Ishikawa (cell line): Measurements from ENCODE around the gene ZDHHC7.

Experiments
- CEBPB ChIP-seq: IDR thresholded peaks from 2 replicates; pipeline ENCODE4 v1.6.1; 2012
- EP300 ChIP-seq: IDR thresholded peaks from 2 replicates; pipeline ENCODE4 v1.6.1; 2012; ENCODE audit warnings: borderline replicate concordance
- NFIC ChIP-seq: IDR thresholded peaks from 2 replicates; pipeline ENCODE4 v1.6.1; 2012
- TCF12 ChIP-seq: IDR thresholded peaks from 2 replicates; pipeline ENCODE4 v1.6.1; 2012; ENCODE audit warnings: low read depth
- YY1 ChIP-seq: IDR thresholded peaks from 2 replicates; pipeline ENCODE4 v1.6.1; 2012; ENCODE audit warnings: low read depth
- TF ChIP-seq, protein P1 (sequence below): IDR thresholded peaks from 2 replicates; pipeline ENCODE4 v1.6.1; 2012; ENCODE audit warnings: low read depth, mild to moderate bottlenecking
- TF ChIP-seq, protein P2 (sequence below): IDR thresholded peaks from 2 replicates; pipeline ENCODE4 v1.6.1; 2012

GRCh38 chr16:84999857-85000480, 11.4 kb downstream of the ZDHHC7 start:
- TF ChIP-seq, protein P1, sequence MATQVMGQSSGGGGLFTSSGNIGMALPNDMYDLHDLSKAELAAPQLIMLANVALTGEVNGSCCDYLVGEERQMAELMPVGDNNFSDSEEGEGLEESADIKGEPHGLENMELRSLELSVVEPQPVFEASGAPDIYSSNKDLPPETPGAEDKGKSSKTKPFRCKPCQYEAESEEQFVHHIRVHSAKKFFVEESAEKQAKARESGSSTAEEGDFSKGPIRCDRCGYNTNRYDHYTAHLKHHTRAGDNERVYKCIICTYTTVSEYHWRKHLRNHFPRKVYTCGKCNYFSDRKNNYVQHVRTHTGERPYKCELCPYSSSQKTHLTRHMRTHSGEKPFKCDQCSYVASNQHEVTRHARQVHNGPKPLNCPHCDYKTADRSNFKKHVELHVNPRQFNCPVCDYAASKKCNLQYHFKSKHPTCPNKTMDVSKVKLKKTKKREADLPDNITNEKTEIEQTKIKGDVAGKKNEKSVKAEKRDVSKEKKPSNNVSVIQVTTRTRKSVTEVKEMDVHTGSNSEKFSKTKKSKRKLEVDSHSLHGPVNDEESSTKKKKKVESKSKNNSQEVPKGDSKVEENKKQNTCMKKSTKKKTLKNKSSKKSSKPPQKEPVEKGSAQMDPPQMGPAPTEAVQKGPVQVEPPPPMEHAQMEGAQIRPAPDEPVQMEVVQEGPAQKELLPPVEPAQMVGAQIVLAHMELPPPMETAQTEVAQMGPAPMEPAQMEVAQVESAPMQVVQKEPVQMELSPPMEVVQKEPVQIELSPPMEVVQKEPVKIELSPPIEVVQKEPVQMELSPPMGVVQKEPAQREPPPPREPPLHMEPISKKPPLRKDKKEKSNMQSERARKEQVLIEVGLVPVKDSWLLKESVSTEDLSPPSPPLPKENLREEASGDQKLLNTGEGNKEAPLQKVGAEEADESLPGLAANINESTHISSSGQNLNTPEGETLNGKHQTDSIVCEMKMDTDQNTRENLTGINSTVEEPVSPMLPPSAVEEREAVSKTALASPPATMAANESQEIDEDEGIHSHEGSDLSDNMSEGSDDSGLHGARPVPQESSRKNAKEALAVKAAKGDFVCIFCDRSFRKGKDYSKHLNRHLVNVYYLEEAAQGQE = no peak
- no peak for TF ChIP-seq EP300
- TF ChIP-seq YY1 = no peak
- no peak for TF ChIP-seq CEBPB
- no peak for TF ChIP-seq NFIC
- TF ChIP-seq, protein P2, sequence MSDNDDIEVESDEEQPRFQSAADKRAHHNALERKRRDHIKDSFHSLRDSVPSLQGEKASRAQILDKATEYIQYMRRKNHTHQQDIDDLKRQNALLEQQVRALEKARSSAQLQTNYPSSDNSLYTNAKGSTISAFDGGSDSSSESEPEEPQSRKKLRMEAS = no peak
- TF ChIP-seq TCF12 = no peak
